Kidney (tissue), 14 donors: ENCODE data around the gene CMIP. TPM values are rescaled to one million over a fixed set of nuclear protein-coding genes. Genes with fewer than 3 reads are reported as not detected.

ENCODE experiments used
- DNase-seq, 5 donors: peaks; one replicate each; pipeline ENCODE4 v3.0.0-alpha.2; 2013 to 2020
- FAIRE-seq: peaks from 2 replicates; lab custom pipeline; 2012; peaks lifted over from hg19 to GRCh38; lab: Jason Lieb, UNC
- H3K27ac ChIP-seq, 2 donors: one replicate each; pipeline ENCODE4 v1.7.0; 2013; ENCODE audit warnings: low read depth in 2 of 2, low read length in 2 of 2, inconsistent platforms in 1 of 2
- H3K27me3 ChIP-seq: one replicate; pipeline ENCODE4 v1.7.1; 2013; ENCODE audit warnings: low read length, inconsistent platforms; ENCODE audit not compliant: control insufficient read depth, insufficient read depth
- H3K36me3 ChIP-seq, 3 donors: one replicate each; pipeline versions ENCODE4 v1.7.0 to v1.7.1; 2013; ENCODE audit warnings: low read length in 3 of 3, control low read depth in 1 of 3, inconsistent platforms in 1 of 3; ENCODE audit not compliant: insufficient read depth in 3 of 3, control insufficient read depth in 2 of 3
- H3K4me1 ChIP-seq, 3 donors: one replicate each; pipeline versions ENCODE4 v1.7.0 to v1.7.1; 2013; ENCODE audit warnings: low read length in 3 of 3, inconsistent platforms in 1 of 3, low read depth in 1 of 3; ENCODE audit not compliant: control insufficient read depth in 2 of 3, insufficient read depth in 2 of 3
- H3K4me3 ChIP-seq, 3 donors: one replicate each; pipeline versions ENCODE4 v1.7.0 to v1.8.1; 2013; ENCODE audit warnings: low read length in 3 of 3, control low read depth in 1 of 3, inconsistent platforms in 1 of 3
- H3K9ac ChIP-seq, 3 donors: one replicate each; pipeline versions ENCODE4 v1.7.0 to v1.7.1; 2013; ENCODE audit warnings: low read length in 3 of 3, control low read depth in 1 of 3, inconsistent platforms in 1 of 3
- H3K9me3 ChIP-seq, 3 donors: one replicate each; pipeline versions ENCODE4 v1.7.0 to v1.7.1; 2013; ENCODE audit warnings: low read length in 3 of 3, control low read depth in 1 of 3, inconsistent platforms in 1 of 3; ENCODE audit not compliant: control insufficient read depth in 2 of 3, insufficient read depth in 1 of 3
- CTCF ChIP-seq: IDR thresholded peaks from 3 replicates; pipeline ENCODE4 v1.5.1; 2012; ENCODE audit warnings: mild to moderate bottlenecking, moderate library complexity, borderline replicate concordance; ENCODE audit not compliant: insufficient read depth; ENCODE audit errors: extremely low read depth
- intact Hi-C: fragments of 100-400 bp; cut with DNase I; formaldehyde crosslinking; loops from one replicate; pipeline ENCODE4 v1.11.1; 2022
- polyA plus RNA-seq: library from polyadenylated mRNA; stranded (reverse); fragments of 350-450 nt; fragmentation: Illumina TruSeq; extraction: RNeasy Lipid Tissue Mini Kit (QIAGEN cat#74804); gene quantifications from one replicate; pipeline ENCODE4 v1.2.3, GENCODE V29; 2014; ENCODE audit warnings: low read depth, low replicate concordance; ENCODE audit not compliant: insufficient read depth
- total RNA-seq: library from RNA; stranded (reverse); fragmentation: NEBNext Ultra II Directional; extraction: Animal tissue kit (Norgen Biotek cat#: 25700); gene quantifications from one replicate; pipeline ENCODE4 v1.2.1, GENCODE V29; 2021
- donor health status: control.
- donor health status: control.
- donor health status: control.
- donor health status: control.
- donor health status: control.
- donor health status: DM: yes; HTN: yes; CAD: no.
- donor health status: Normal renal cell carcinoma (clear cell type).

Gene CMIP
- total and polyA plus RNA-seq, 2 donors from 2014 or later: 16.6 to 65.7 TPM

GRCh38 chr16:81615411-81615810 is 170.8 kb downstream of the CMIP start:
- no peak for FAIRE-seq

DNA sequence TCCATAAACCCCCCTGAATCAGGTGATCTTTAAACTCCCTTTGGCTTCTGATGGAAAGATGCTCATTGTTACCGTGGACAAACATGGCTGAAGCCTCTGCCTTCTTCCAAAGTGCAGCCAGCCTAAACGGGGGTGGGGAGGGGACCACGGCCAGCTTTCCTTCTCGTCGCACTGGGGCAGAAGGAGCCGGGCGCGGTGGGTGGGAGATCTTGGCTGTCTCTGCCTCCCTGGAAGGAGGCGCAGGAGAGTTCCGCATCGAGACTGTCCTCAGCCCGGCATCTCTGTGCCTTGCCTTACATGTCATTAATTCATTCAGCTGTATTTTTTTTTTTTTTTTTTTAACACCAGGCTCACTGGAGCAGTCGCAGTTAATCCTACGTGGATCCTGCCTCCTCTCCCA is 171.2 kb downstream of the CMIP start:
- no peaks in the 10 kb centered on the region for H3K9me3 ChIP-seq
- intact Hi-C loops: no loop called here
- TF ChIP-seq CTCF: no peak
- peaks cover 0 to 5% (median 0%) of the 10 kb centered on the region in 3 donors for H3K36me3 ChIP-seq
- no peak overlapping the region for H3K27ac ChIP-seq
- H3K9ac ChIP-seq: no peak overlapping the region
- H3K4me1 ChIP-seq: peaks cover 0 to 40% (median 39%) of the 10 kb centered on the region in 3 donors
- FAIRE-seq (no peak), DNase-seq (no peak)
- no peak overlapping the region for H3K4me3 ChIP-seq
- H3K27me3 ChIP-seq: no peaks in the 10 kb centered on the region

More at GRCh38 chr16:81615411-81615810, 170.8 kb downstream of the CMIP start:
- Histone ChIP-seq H3K36me3 (peaks cover 0 to 5% (median 0%) of the 10 kb centered on the region in 3 donors), H3K27me3 (no peaks in the 10 kb centered on the region), H3K4me1 (peaks cover 0 to 41% (median 40%) of the 10 kb centered on the region in 3 donors), H3K27ac (no peak overlapping the region), H3K9me3 (no peaks in the 10 kb centered on the region), H3K9ac (no peak overlapping the region), H3K4me3 (peak overlapping the region in 1 of 3 donors; percentile 22)
- no peak for TF ChIP-seq CTCF
- intact Hi-C loops: no loop called here
- DNase-seq: no peak

- intact Hi-C loops: no loop called here
These were observed 171.9 kb downstream of the CMIP start for GRCh38 chr16:81616321-81617020.

More at GRCh38 chr16:81616321-81617020, 171.9 kb downstream of the CMIP start:
- Histone ChIP-seq H3K27ac (peak overlapping the region; percentile 56 to 57), H3K9me3 (no peaks in the 10 kb centered on the region), H3K4me1 (peaks cover 0 to 40% (median 39%) of the 10 kb centered on the region in 3 donors), H3K9ac (no peak overlapping the region), H3K36me3 (peaks cover 0 to 5% (median 0%) of the 10 kb centered on the region in 3 donors), H3K4me3 (no peak overlapping the region), H3K27me3 (no peaks in the 10 kb centered on the region)
- FAIRE-seq: no peak
- DNase-seq: peak in 2 of 5 donors; percentile 71 to 91
- no peak for TF ChIP-seq CTCF
